Effector memory CD4-positive, alpha-beta T cell (primary cell): ENCODE results near the gene MAPK14.

Experiments
- DNase-seq, 3 donors: peaks; one replicate each; pipeline ENCODE4 v3.0.0-alpha.2; 2020
- H3K27ac ChIP-seq: 2 replicates; pipeline ENCODE4 v1.7.0; 2013; ENCODE audit warnings: mild to moderate bottlenecking, low read length, moderate library complexity; ENCODE audit not compliant: insufficient read depth, poor library complexity, severe bottlenecking
- H3K27me3 ChIP-seq: replicated peaks from 2 replicates; pipeline ENCODE4 v1.7.0; 2013; ENCODE audit warnings: mild to moderate bottlenecking, low read length; ENCODE audit not compliant: insufficient read depth, control insufficient read depth, poor library complexity, severe bottlenecking
- H3K36me3 ChIP-seq: 2 replicates; pipeline ENCODE4 v1.7.0; 2013; ENCODE audit warnings: mild to moderate bottlenecking, low read length, moderate library complexity; ENCODE audit not compliant: control insufficient read depth, insufficient read depth
- H3K4me1 ChIP-seq: 2 replicates; pipeline ENCODE4 v1.7.0; 2013; ENCODE audit warnings: low read length, mild to moderate bottlenecking; ENCODE audit not compliant: control insufficient read depth, insufficient read depth, poor library complexity, severe bottlenecking
- H3K4me3 ChIP-seq: 2 replicates; pipeline ENCODE4 v1.7.0; 2013; ENCODE audit warnings: low read length, low read depth, mild to moderate bottlenecking; ENCODE audit not compliant: insufficient read depth, poor library complexity, severe bottlenecking
- H3K9me3 ChIP-seq: 2 replicates; pipeline ENCODE4 v1.7.0; 2013; ENCODE audit warnings: mild to moderate bottlenecking, low read length, moderate library complexity; ENCODE audit not compliant: control insufficient read depth

Gene MAPK14

GRCh38 chr6:36052097-36052496 lies 24.5 kb downstream of the MAPK14 start:
- Histone ChIP-seq H3K27ac (no peak overlapping the region), H3K4me1 (peaks cover 10% of the 10 kb centered on the region), H3K27me3 (no peaks in the 10 kb centered on the region), H3K4me3 (no peak overlapping the region), H3K36me3 (no peaks in the 10 kb centered on the region), H3K9me3 (no peaks in the 10 kb centered on the region)
- DNase-seq = no peak

GRCh38 chr6:36053878-36054277 lies 26.3 kb downstream of the MAPK14 start:
- Histone ChIP-seq H3K4me1 (peaks cover 10% of the 10 kb centered on the region), H3K36me3 (no peaks in the 10 kb centered on the region), H3K27me3 (no peaks in the 10 kb centered on the region), H3K9me3 (no peaks in the 10 kb centered on the region), H3K4me3 (no peak overlapping the region), H3K27ac (no peak overlapping the region)
- no peak for DNase-seq

- Histone ChIP-seq H3K9me3 (no peaks in the 10 kb centered on the region), H3K27ac (no peak overlapping the region), H3K27me3 (no peaks in the 10 kb centered on the region), H3K36me3 (peaks cover 2% of the 10 kb centered on the region), H3K4me3 (no peak overlapping the region), H3K4me1 (peaks cover 5% of the 10 kb centered on the region)
- no peak for DNase-seq
Observed at GRCh38 chr6:36054415-36054814, 26.8 kb downstream of the MAPK14 start.

GRCh38 chr6:36054956-36055355 lies 27.3 kb downstream of the MAPK14 start:
- Histone ChIP-seq H3K4me1 (no peaks in the 10 kb centered on the region), H3K27me3 (no peaks in the 10 kb centered on the region), H3K27ac (no peak overlapping the region), H3K36me3 (peaks cover 7% of the 10 kb centered on the region), H3K9me3 (no peaks in the 10 kb centered on the region), H3K4me3 (no peak overlapping the region)
- DNase-seq = no peak

- H3K27me3 ChIP-seq = no peaks in the 10 kb centered on the region
- DNase-seq = no peak
- no peaks in the 10 kb centered on the region for H3K4me1 ChIP-seq
- H3K9me3 ChIP-seq = no peaks in the 10 kb centered on the region
- no peak overlapping the region for H3K4me3 ChIP-seq
- H3K27ac ChIP-seq = no peak overlapping the region
- peaks cover 15% of the 10 kb centered on the region for H3K36me3 ChIP-seq
Observed at GRCh38 chr6:36056178-36056577, 28.6 kb downstream of the MAPK14 start.

- no peak overlapping the region for H3K4me3 ChIP-seq
- H3K9me3 ChIP-seq = no peaks in the 10 kb centered on the region
- H3K27me3 ChIP-seq = no peaks in the 10 kb centered on the region
- peaks cover 15% of the 10 kb centered on the region for H3K36me3 ChIP-seq
- no peak for DNase-seq
- no peaks in the 10 kb centered on the region for H3K4me1 ChIP-seq
- H3K27ac ChIP-seq = no peak overlapping the region
Observed at GRCh38 chr6:36061236-36061635, 33.6 kb downstream of the MAPK14 start.

- Histone ChIP-seq H3K36me3 (peaks cover 15% of the 10 kb centered on the region), H3K27ac (no peak overlapping the region), H3K9me3 (no peaks in the 10 kb centered on the region), H3K27me3 (no peaks in the 10 kb centered on the region), H3K4me1 (no peaks in the 10 kb centered on the region), H3K4me3 (no peak overlapping the region)
- no peak for DNase-seq
Observed at GRCh38 chr6:36062247-36062646, 34.6 kb downstream of the MAPK14 start.

GRCh38 chr6:36063318-36064060 lies 35.9 kb downstream of the MAPK14 start:
- no peaks in the 10 kb centered on the region for H3K4me1 ChIP-seq
- H3K27ac ChIP-seq = no peak overlapping the region
- peaks cover 15% of the 10 kb centered on the region for H3K36me3 ChIP-seq
- H3K4me3 ChIP-seq = no peak overlapping the region
- DNase-seq = no peak
- no peaks in the 10 kb centered on the region for H3K27me3 ChIP-seq
- H3K9me3 ChIP-seq = no peaks in the 10 kb centered on the region

GRCh38 chr6:36064770-36065396 lies 37.3 kb downstream of the MAPK14 start:
- Histone ChIP-seq H3K4me3 (no peak overlapping the region), H3K36me3 (peaks cover 8% of the 10 kb centered on the region), H3K27ac (no peak overlapping the region), H3K27me3 (no peaks in the 10 kb centered on the region), H3K4me1 (no peaks in the 10 kb centered on the region), H3K9me3 (no peaks in the 10 kb centered on the region)
- no peak for DNase-seq

GRCh38 chr6:36065916-36066315 lies 38.3 kb downstream of the MAPK14 start:
- no peaks in the 10 kb centered on the region for H3K27me3 ChIP-seq
- H3K9me3 ChIP-seq = no peaks in the 10 kb centered on the region
- H3K27ac ChIP-seq = no peak overlapping the region
- no peak overlapping the region for H3K4me3 ChIP-seq
- H3K36me3 ChIP-seq = no peaks in the 10 kb centered on the region
- no peak for DNase-seq
- H3K4me1 ChIP-seq = no peaks in the 10 kb centered on the region
